Testis (tissue), 2 donors: ENCODE measurements around the gene OXER1.

ENCODE experiments used
- POLR2A ChIP-seq: fragments of 450-650 bp; IDR thresholded peaks from one replicate; pipeline ENCODE4 v1.6.1; 2017; ENCODE audit warnings: antibody characterized with exemption, mild to moderate bottlenecking, moderate library complexity
- TF ChIP-seq, protein P1 (sequence below), 3 experiments: fragments of 450-650 bp in 2 of 3; fragments of 200-600 bp in 1 of 3; sonication (generic) in 1 of 3; IDR thresholded peaks; one replicate each; pipeline ENCODE4 v1.5.1; 2016 to 2019; ENCODE audit warnings: antibody characterized with exemption in 3 of 3, mild to moderate bottlenecking in 2 of 3, moderate library complexity in 1 of 3

DNA sequence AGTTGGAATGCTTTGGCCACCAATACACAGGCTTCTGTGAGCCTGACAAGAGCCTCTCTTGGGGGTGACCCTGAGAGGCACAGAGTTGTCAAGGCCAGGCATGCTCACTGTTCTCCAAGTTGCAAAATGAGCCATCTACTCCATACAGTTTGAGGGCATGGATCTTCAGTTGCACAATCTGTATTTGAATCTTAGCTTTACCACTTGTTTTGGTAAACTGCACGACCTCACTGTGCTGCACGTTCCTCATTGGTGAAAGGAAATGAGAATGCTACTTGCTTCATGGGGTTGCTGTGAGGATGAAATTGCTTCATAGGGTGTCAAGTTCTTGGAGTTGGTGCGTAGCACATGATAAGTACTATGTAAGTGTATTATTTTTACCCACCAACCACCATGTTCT, 40.4 kb upstream of the OXER1 start:
- TF ChIP-seq, protein P1, sequence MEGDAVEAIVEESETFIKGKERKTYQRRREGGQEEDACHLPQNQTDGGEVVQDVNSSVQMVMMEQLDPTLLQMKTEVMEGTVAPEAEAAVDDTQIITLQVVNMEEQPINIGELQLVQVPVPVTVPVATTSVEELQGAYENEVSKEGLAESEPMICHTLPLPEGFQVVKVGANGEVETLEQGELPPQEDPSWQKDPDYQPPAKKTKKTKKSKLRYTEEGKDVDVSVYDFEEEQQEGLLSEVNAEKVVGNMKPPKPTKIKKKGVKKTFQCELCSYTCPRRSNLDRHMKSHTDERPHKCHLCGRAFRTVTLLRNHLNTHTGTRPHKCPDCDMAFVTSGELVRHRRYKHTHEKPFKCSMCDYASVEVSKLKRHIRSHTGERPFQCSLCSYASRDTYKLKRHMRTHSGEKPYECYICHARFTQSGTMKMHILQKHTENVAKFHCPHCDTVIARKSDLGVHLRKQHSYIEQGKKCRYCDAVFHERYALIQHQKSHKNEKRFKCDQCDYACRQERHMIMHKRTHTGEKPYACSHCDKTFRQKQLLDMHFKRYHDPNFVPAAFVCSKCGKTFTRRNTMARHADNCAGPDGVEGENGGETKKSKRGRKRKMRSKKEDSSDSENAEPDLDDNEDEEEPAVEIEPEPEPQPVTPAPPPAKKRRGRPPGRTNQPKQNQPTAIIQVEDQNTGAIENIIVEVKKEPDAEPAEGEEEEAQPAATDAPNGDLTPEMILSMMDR (IDR thresholded peaks at IDR 0.05), result no peak
- TF ChIP-seq POLR2A, result no peak
